ENCODE data around the gene TSPAN18. TPM values are rescaled to one million over a fixed set of nuclear protein-coding genes. Genes with fewer than 3 reads are reported as not detected.

TSPAN18 gene
- total and polyA plus RNA-seq, 2 experiments from 2014 or later: 0.20 to 0.54 TPM

GRCh38 chr11:44819346-44819745, 92.6 kb downstream of the TSPAN18 start:
- Histone ChIP-seq H3K27ac (no peak overlapping the region), H2AFZ (no peak overlapping the region), H3K79me2 (ENCODE audit: insufficient read depth) (no peaks in the 10 kb centered on the region), H3K9me3 (ENCODE audit: low read depth) (no peaks in the 10 kb centered on the region), H3K36me3 (ENCODE audit: low read depth) (no peaks in the 10 kb centered on the region), H3K9me2 (ENCODE audit: insufficient read depth) (no peaks in the 10 kb centered on the region), H3K4me3 (no peak overlapping the region), H4K20me1 (ENCODE audit: insufficient read depth) (no peaks in the 10 kb centered on the region), H3F3A (ENCODE audit: insufficient read depth) (no peaks in the 10 kb centered on the region), H3K4me2 (ENCODE audit: unreplicated experiment) (no peak overlapping the region), H3K4me1 (ENCODE audit: insufficient read depth) (no peaks in the 10 kb centered on the region), H3K9ac (no peak overlapping the region), H3K27me3 (replicated peaks; ENCODE audit: insufficient read depth) (no peaks in the 10 kb centered on the region; the same call in 1 of the 2 replicates)
- in situ Hi-C loops (cut with MboI): no loop called here
- no peak for DNase-seq
- no peak for TF ChIP-seq EZH2phosphoT487 (IDR thresholded peaks at IDR 0.05; ENCODE audit: insufficient read depth, low read depth)
- no peak for TF ChIP-seq EZH2 (IDR thresholded peaks at IDR 0.05; ENCODE audit: insufficient read depth, poor library complexity, severe bottlenecking)
- WGBS, 2 experiments (ENCODE audit: low coverage in 1 of 2, low lambda C conversion rate in 2 of 2, missing lambda C conversion rate in 2 of 2): 47 to 57% methylated on average over 8 of the region's 8 CpGs

GRCh38 chr11:44822369-44822768, 95.6 kb downstream of the TSPAN18 start:
- DNase-seq: no peak
- H3K9me3 ChIP-seq (ENCODE audit: low read depth): no peaks in the 10 kb centered on the region
- H3K4me3 ChIP-seq: no peak overlapping the region
- no peak for TF ChIP-seq EZH2 (IDR thresholded peaks at IDR 0.05; ENCODE audit: insufficient read depth, poor library complexity, severe bottlenecking)
- TF ChIP-seq EZH2phosphoT487 (IDR thresholded peaks at IDR 0.05; ENCODE audit: insufficient read depth, low read depth): no peak
- H3K36me3 ChIP-seq (ENCODE audit: low read depth): no peaks in the 10 kb centered on the region
- in situ Hi-C loops (cut with MboI): no loop called here
- H3K4me2 ChIP-seq (ENCODE audit: unreplicated experiment): no peak overlapping the region
- 41% methylated on average over 2 of the region's 2 CpGs for WGBS, 2 experiments (ENCODE audit: low coverage in 1 of 2, low lambda C conversion rate in 2 of 2, missing lambda C conversion rate in 2 of 2)
- H4K20me1 ChIP-seq (ENCODE audit: insufficient read depth): no peaks in the 10 kb centered on the region
- H3K27ac ChIP-seq: no peak overlapping the region
- H3K79me2 ChIP-seq (ENCODE audit: insufficient read depth): no peaks in the 10 kb centered on the region
- H2AFZ ChIP-seq: no peak overlapping the region
- H3K9me2 ChIP-seq (ENCODE audit: insufficient read depth): no peaks in the 10 kb centered on the region
- H3K27me3 ChIP-seq (replicated peaks; ENCODE audit: insufficient read depth): no peaks in the 10 kb centered on the region; the same call in 1 of the 2 replicates
- H3F3A ChIP-seq (ENCODE audit: insufficient read depth): no peaks in the 10 kb centered on the region
- no peak overlapping the region for H3K9ac ChIP-seq
- no peaks in the 10 kb centered on the region for H3K4me1 ChIP-seq (ENCODE audit: insufficient read depth)

GRCh38 chr11:44823006-44823405, 96.2 kb downstream of the TSPAN18 start:
- Histone ChIP-seq H3K9ac (no peak overlapping the region), H4K20me1 (ENCODE audit: insufficient read depth) (no peaks in the 10 kb centered on the region), H2AFZ (no peak overlapping the region), H3F3A (ENCODE audit: insufficient read depth) (no peaks in the 10 kb centered on the region), H3K79me2 (ENCODE audit: insufficient read depth) (no peaks in the 10 kb centered on the region), H3K9me2 (ENCODE audit: insufficient read depth) (no peaks in the 10 kb centered on the region), H3K36me3 (ENCODE audit: low read depth) (no peaks in the 10 kb centered on the region), H3K27ac (no peak overlapping the region), H3K4me1 (ENCODE audit: insufficient read depth) (no peaks in the 10 kb centered on the region), H3K27me3 (replicated peaks; ENCODE audit: insufficient read depth) (no peaks in the 10 kb centered on the region; the same call in 1 of the 2 replicates), H3K9me3 (ENCODE audit: low read depth) (no peaks in the 10 kb centered on the region), H3K4me3 (no peak overlapping the region), H3K4me2 (ENCODE audit: unreplicated experiment) (no peak overlapping the region)
- in situ Hi-C loops (cut with MboI): no loop called here
- peak; percentile 52 for DNase-seq
- no peak for TF ChIP-seq EZH2 (IDR thresholded peaks at IDR 0.05; ENCODE audit: insufficient read depth, poor library complexity, severe bottlenecking)
- no peak for TF ChIP-seq EZH2phosphoT487 (IDR thresholded peaks at IDR 0.05; ENCODE audit: insufficient read depth, low read depth)
- WGBS, 2 experiments (ENCODE audit: low coverage in 1 of 2, low lambda C conversion rate in 2 of 2, missing lambda C conversion rate in 2 of 2): 61 to 63% methylated on average over 9 of the region's 9 CpGs

GRCh38 chr11:44823868-44824267, 97.1 kb downstream of the TSPAN18 start:
- H3K4me2 ChIP-seq (ENCODE audit: unreplicated experiment): no peak overlapping the region
- no peak overlapping the region for H3K9ac ChIP-seq
- no peaks in the 10 kb centered on the region for H4K20me1 ChIP-seq (ENCODE audit: insufficient read depth)
- H3F3A ChIP-seq (ENCODE audit: insufficient read depth): no peaks in the 10 kb centered on the region
- H3K27ac ChIP-seq: no peak overlapping the region
- H3K4me1 ChIP-seq (ENCODE audit: insufficient read depth): no peaks in the 10 kb centered on the region
- no peak overlapping the region for H2AFZ ChIP-seq
- TF ChIP-seq EZH2 (IDR thresholded peaks at IDR 0.05; ENCODE audit: insufficient read depth, poor library complexity, severe bottlenecking): no peak
- TF ChIP-seq EZH2phosphoT487 (IDR thresholded peaks at IDR 0.05; ENCODE audit: insufficient read depth, low read depth): no peak
- 85 to 94% methylated on average over 9 of the region's 9 CpGs for WGBS, 2 experiments (ENCODE audit: low coverage in 1 of 2, low lambda C conversion rate in 2 of 2, missing lambda C conversion rate in 2 of 2)
- no peaks in the 10 kb centered on the region for H3K36me3 ChIP-seq (ENCODE audit: low read depth)
- in situ Hi-C loops (cut with MboI): no loop called here
- H3K79me2 ChIP-seq (ENCODE audit: insufficient read depth): no peaks in the 10 kb centered on the region
- H3K9me2 ChIP-seq (ENCODE audit: insufficient read depth): no peaks in the 10 kb centered on the region
- H3K9me3 ChIP-seq (ENCODE audit: low read depth): no peaks in the 10 kb centered on the region
- DNase-seq: no peak
- H3K27me3 ChIP-seq (replicated peaks; ENCODE audit: insufficient read depth): no peaks in the 10 kb centered on the region; the same call in 1 of the 2 replicates
- H3K4me3 ChIP-seq: no peak overlapping the region

- Histone ChIP-seq H3K27me3 (replicated peaks; ENCODE audit: insufficient read depth) (no peaks in the 10 kb centered on the region; the same call in 1 of the 2 replicates), H3K4me1 (ENCODE audit: insufficient read depth) (no peaks in the 10 kb centered on the region), H4K20me1 (ENCODE audit: insufficient read depth) (no peaks in the 10 kb centered on the region), H3K9me3 (ENCODE audit: low read depth) (no peaks in the 10 kb centered on the region), H3K4me2 (ENCODE audit: unreplicated experiment) (no peak overlapping the region), H3K36me3 (ENCODE audit: low read depth) (no peaks in the 10 kb centered on the region), H3K4me3 (no peak overlapping the region), H2AFZ (no peak overlapping the region), H3K79me2 (ENCODE audit: insufficient read depth) (no peaks in the 10 kb centered on the region), H3K27ac (no peak overlapping the region), H3K9me2 (ENCODE audit: insufficient read depth) (no peaks in the 10 kb centered on the region), H3K9ac (no peak overlapping the region), H3F3A (ENCODE audit: insufficient read depth) (no peaks in the 10 kb centered on the region)
- TF ChIP-seq EZH2phosphoT487 (IDR thresholded peaks at IDR 0.05; ENCODE audit: insufficient read depth, low read depth) (no peak), EZH2 (IDR thresholded peaks at IDR 0.05; ENCODE audit: insufficient read depth, poor library complexity, severe bottlenecking) (no peak)
- in situ Hi-C loops (cut with MboI): no loop called here
- DNase-seq: no peak
- WGBS, 2 experiments (ENCODE audit: low coverage in 1 of 2, low lambda C conversion rate in 2 of 2, missing lambda C conversion rate in 2 of 2): 68 to 74% methylated on average over 5 of the region's 5 CpGs
Measured at GRCh38 chr11:44824300-44824704, 97.5 kb downstream of the TSPAN18 start.

Data from GM23248 (cell line).